Glutamatergic neuron (in vitro differentiated cells): Measurements from ENCODE around the gene PCNA. TPM values are rescaled to one million over a fixed set of nuclear protein-coding genes. Genes with fewer than 3 reads are reported as not detected.

Experiments used
- DNase-seq: peaks from one replicate; pipeline ENCODE4 v3.0.0; 2022
- H3K27ac Mint-ChIP-seq: one replicate; pipeline ENCODE4 v1.8.0; 2020; ENCODE audit warnings: mild to moderate bottlenecking, mixed read lengths, inconsistent platforms; ENCODE audit not compliant: unreplicated experiment
- H3K27me3 Mint-ChIP-seq: one replicate; pipeline ENCODE4 v1.8.0; 2020; ENCODE audit warnings: mild to moderate bottlenecking, moderate library complexity, mixed read lengths, inconsistent platforms; ENCODE audit not compliant: unreplicated experiment
- H3K36me3 Mint-ChIP-seq: one replicate; pipeline ENCODE4 v1.8.0; 2020; ENCODE audit warnings: mild to moderate bottlenecking, mixed read lengths, inconsistent platforms; ENCODE audit not compliant: unreplicated experiment
- H3K4me1 Mint-ChIP-seq: one replicate; pipeline ENCODE4 v1.8.0; 2020; ENCODE audit warnings: mild to moderate bottlenecking, low read depth, mixed read lengths, inconsistent platforms; ENCODE audit not compliant: unreplicated experiment
- H3K4me3 Mint-ChIP-seq: one replicate; pipeline ENCODE4 v1.8.0; 2020; ENCODE audit warnings: mild to moderate bottlenecking, mixed read lengths, inconsistent platforms; ENCODE audit not compliant: unreplicated experiment
- H3K9me3 Mint-ChIP-seq: one replicate; pipeline ENCODE4 v1.8.0; 2020; ENCODE audit warnings: mild to moderate bottlenecking, moderate library complexity, mixed read lengths, inconsistent platforms; ENCODE audit not compliant: unreplicated experiment
- total RNA-seq: library from RNA; stranded (reverse); fragmentation: NEBNext Ultra II Directional; extraction: Animal tissue kit (Norgen Biotek cat#: 25700); gene quantifications from one replicate; pipeline ENCODE4 v1.2.1, GENCODE V29; 2021; ENCODE audit not compliant: unreplicated experiment
- TF ChIP-seq, protein P1 (sequence below): fragments of 200-600 bp; sonication (generic); IDR thresholded peaks from one replicate; pipeline ENCODE4 v1.5.0; 2021; ENCODE audit not compliant: partially characterized antibody, unreplicated experiment

PCNA gene
- total RNA-seq, 1 donor from 2014 or later: 43.3 TPM

DNA sequence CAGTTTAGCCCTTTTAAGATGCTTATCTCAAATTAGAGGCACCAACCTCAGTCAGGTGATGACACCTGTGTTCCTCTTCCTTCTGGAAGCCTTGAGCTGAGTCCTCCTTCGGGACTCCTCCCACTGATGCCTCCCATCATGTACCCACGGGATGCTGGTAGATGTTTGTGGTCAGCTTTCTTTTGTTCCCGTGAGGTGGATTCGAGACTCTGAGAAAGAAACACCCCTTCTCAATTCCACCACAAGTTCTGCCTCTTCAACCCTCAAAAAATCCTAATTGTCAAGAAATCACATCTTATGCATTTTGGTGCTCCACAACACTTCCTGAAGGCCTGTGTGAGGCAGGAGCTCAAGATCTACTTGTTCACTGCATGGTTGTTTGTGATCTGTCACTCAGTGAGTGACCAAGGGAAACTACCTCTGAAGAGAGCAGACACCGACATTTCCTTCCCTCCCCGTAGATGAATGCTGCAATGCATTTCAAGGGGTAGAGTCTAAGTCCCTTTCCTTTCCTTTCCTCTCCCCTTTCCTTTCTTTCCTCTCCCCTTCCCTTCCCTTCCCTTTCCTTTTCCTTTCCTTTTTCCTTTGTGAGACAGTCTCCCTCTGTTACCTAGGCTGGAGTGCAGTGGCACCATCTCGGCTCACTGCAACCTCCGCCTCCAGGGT, 50.5 kb downstream of the PCNA start:
- TF ChIP-seq, protein P1, sequence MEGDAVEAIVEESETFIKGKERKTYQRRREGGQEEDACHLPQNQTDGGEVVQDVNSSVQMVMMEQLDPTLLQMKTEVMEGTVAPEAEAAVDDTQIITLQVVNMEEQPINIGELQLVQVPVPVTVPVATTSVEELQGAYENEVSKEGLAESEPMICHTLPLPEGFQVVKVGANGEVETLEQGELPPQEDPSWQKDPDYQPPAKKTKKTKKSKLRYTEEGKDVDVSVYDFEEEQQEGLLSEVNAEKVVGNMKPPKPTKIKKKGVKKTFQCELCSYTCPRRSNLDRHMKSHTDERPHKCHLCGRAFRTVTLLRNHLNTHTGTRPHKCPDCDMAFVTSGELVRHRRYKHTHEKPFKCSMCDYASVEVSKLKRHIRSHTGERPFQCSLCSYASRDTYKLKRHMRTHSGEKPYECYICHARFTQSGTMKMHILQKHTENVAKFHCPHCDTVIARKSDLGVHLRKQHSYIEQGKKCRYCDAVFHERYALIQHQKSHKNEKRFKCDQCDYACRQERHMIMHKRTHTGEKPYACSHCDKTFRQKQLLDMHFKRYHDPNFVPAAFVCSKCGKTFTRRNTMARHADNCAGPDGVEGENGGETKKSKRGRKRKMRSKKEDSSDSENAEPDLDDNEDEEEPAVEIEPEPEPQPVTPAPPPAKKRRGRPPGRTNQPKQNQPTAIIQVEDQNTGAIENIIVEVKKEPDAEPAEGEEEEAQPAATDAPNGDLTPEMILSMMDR: no peak
- no peaks in the 10 kb centered on the region for H3K4me1 Mint-ChIP-seq

DNA sequence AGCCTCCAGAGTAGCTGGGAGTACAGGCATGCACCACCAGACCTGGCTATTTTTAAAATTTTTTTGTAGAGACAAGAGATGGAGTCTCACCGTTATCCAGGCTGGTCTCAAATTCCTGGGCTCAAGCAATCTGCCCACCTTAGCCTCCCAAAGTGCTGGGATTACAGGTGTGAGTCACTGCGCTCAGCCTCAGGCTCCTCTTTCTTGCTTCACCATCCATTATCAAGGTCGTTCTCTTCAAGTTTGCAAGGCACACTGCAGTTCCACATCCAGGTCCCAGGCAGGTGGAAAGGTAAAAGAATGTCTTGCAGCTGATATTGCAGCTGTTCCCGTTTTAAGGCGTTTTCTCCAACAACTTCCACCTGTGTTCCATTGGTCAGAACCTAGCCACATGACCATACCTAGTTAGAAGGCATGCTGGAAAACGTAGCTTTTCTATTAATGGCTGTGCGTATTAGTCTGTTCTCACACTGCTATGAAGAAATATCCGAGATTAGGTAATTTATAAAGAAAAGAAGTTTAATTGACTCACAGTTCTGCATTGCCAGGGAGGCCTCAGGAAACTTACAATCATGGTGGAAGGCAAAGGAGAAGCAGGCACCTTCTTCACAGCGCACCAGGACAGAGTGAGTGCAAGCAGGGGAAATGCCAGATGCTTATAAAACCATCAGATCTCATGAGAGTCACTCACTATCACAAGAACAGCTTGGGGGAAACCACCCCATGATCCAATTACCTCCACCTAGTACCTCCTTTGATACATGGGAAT, 51.7 kb downstream of the PCNA start:
- no peak overlapping the region for H3K4me3 Mint-ChIP-seq
- no peaks in the 10 kb centered on the region for H3K36me3 Mint-ChIP-seq
- no peak for DNase-seq
- H3K27me3 Mint-ChIP-seq: no peaks in the 10 kb centered on the region
- TF ChIP-seq, protein P1: no peak
- H3K4me1 Mint-ChIP-seq: no peaks in the 10 kb centered on the region
- H3K27ac Mint-ChIP-seq: no peak overlapping the region
- no peaks in the 10 kb centered on the region for H3K9me3 Mint-ChIP-seq

More for the DNA sequence above, 50.5 kb downstream of the PCNA start:
- H3K36me3 Mint-ChIP-seq: no peaks in the 10 kb centered on the region
- DNase-seq: no peak
- H3K4me3 Mint-ChIP-seq: no peak overlapping the region
- H3K27ac Mint-ChIP-seq: no peak overlapping the region
- no peaks in the 10 kb centered on the region for H3K9me3 Mint-ChIP-seq
- H3K27me3 Mint-ChIP-seq: no peaks in the 10 kb centered on the region

DNA sequence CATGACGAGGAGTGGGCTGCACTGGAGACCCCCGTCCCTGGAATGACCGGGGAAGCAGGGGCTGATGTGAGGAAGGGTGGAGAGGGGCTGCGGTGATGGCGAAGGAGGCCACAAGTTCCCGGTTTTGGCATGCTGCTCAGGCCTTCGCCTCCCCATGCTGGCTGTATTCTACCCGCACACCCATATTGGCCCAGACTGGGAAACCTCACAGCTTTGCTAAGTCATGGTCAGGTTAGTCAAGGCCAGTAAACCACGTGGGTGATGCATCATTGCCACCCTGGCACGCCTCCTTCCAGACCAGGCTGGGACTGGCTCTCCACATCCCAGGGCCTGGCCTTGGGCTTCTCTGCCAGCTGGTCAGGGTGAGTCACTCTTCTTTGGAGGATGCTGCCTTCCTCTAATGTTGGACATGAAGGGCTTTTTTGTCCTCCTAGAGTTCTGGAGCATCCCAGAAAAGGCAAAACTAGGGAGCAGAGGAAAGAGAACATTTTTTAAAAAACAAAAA, 53.8 kb downstream of the PCNA start:
- Mint-ChIP-seq H3K36me3 (no peaks in the 10 kb centered on the region), H3K9me3 (no peaks in the 10 kb centered on the region), H3K27me3 (no peaks in the 10 kb centered on the region), H3K27ac (no peak overlapping the region), H3K4me3 (no peak overlapping the region), H3K4me1 (no peaks in the 10 kb centered on the region)
- no peak for DNase-seq
- TF ChIP-seq, protein P1: no peak

DNA sequence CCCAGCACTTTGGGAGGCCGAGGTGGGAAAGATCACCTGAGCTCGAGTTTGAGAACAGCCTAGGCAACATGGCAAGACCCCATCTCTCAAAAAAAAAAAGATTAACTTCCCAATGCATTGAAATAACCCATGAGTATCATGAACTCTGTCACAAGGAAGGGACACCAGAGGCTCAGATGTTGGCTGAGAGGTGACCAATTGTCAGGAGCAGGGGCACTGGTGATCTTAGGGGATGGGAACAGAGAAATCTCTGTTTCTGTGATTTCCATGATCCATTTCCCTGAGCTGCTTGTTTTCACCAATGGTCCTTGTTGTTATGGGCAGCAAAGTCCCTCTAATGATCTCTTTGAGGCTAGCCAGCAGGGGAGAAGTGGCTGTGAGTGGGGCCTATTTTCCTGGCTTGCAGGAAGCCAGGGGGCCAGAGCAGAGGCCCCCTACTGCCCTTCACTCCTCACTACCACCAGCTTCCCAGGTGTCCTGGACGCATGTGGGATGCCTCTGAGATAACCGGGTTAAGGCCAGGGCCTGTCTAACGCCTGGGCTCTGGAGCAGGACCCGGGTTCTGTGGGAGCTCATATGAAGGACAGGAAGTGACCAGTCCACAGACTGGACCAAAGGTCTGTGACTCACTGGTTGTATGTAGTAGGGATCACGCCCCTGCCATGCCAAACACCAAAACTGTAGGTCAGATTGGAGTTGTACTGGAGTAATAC, 54.4 kb downstream of the PCNA start:
- Mint-ChIP-seq H3K4me3 (no peak overlapping the region), H3K9me3 (no peaks in the 10 kb centered on the region), H3K36me3 (no peaks in the 10 kb centered on the region), H3K27ac (no peak overlapping the region), H3K4me1 (no peaks in the 10 kb centered on the region), H3K27me3 (no peaks in the 10 kb centered on the region)
- DNase-seq: no peak
- TF ChIP-seq, protein P1: no peak

Other genes with a start within 250 kb of the PCNA start
- 20.4 TPM for gene SLC23A2, start 118.4 kb downstream of the PCNA start, total RNA-seq
- 78.2 TPM for gene TMEM230, start 6.9 kb downstream of the PCNA start, total RNA-seq
- 153 TPM for gene CDS2, start 7.0 kb upstream of the PCNA start, total RNA-seq
- 0.86 TPM for gene PROKR2, start 197.0 kb upstream of the PCNA start, total RNA-seq